Measurements from ENCODE around the gene SLC47A2. TPM values are rescaled to one million over a fixed set of nuclear protein-coding genes. Genes with fewer than 3 reads are reported as not detected.

The SLC47A2 gene
- total and polyA plus RNA-seq, 8 donors = not detected

GRCh38 chr17:19709841-19710240 lies 6.5 kb downstream of the SLC47A2 start:
- H3K4me3 ChIP-seq = no peak overlapping the region
- TF ChIP-seq CTCF (IDR thresholded peaks at IDR 0.05) = no peak
- H3K36me3 ChIP-seq = no peaks in the 10 kb centered on the region
- H3K27ac ChIP-seq = no peak overlapping the region
- intact Hi-C loops (cut with DNase I) = no loop called here
- H3K4me1 ChIP-seq = no peaks in the 10 kb centered on the region
- 85 to 86% methylated on average over 3 of the region's 3 CpGs for WGBS, 2 donors
- H3K27me3 ChIP-seq = no peaks in the 10 kb centered on the region
- no peak for FAIRE-seq
- no peaks in the 10 kb centered on the region for H3K9me3 ChIP-seq
- ATAC-seq = no peak
- DNase-seq = no peak

- no peak overlapping the region for H3K4me3 ChIP-seq
- intact Hi-C loops (cut with DNase I) = no loop called here
- FAIRE-seq = no peak
- no peaks in the 10 kb centered on the region for H3K27me3 ChIP-seq
- DNase-seq = no peak
- no peaks in the 10 kb centered on the region for H3K9me3 ChIP-seq
- no peak for TF ChIP-seq CTCF (IDR thresholded peaks at IDR 0.05)
- no peaks in the 10 kb centered on the region for H3K36me3 ChIP-seq
- no peak for ATAC-seq
- no peaks in the 10 kb centered on the region for H3K4me1 ChIP-seq
- WGBS, 2 donors = 82 to 86% methylated on average over 6 of the region's 6 CpGs
- H3K27ac ChIP-seq = no peak overlapping the region
Observed at GRCh38 chr17:19708431-19709175, 7.8 kb downstream of the SLC47A2 start.

GRCh38 chr17:19707728-19708221 lies 8.6 kb downstream of the SLC47A2 start:
- no peak for TF ChIP-seq CTCF (IDR thresholded peaks at IDR 0.05)
- intact Hi-C loops (cut with DNase I) = no loop called here
- FAIRE-seq (no peak), DNase-seq (peak in 1 of 6 donors; percentile 39), ATAC-seq (no peak)
- Histone ChIP-seq H3K36me3 (no peaks in the 10 kb centered on the region), H3K27me3 (no peaks in the 10 kb centered on the region), H3K4me1 (no peaks in the 10 kb centered on the region), H3K9me3 (no peaks in the 10 kb centered on the region), H3K27ac (no peak overlapping the region), H3K4me3 (no peak overlapping the region)
- WGBS, 2 donors = 70 to 82% methylated on average over 11 of the region's 11 CpGs

- no peak for FAIRE-seq
- WGBS, 2 donors = 76 to 79% methylated on average over 12 of the region's 12 CpGs
- intact Hi-C loops (cut with DNase I) = no loop called here
- Histone ChIP-seq H3K27ac (no peak overlapping the region), H3K4me3 (no peak overlapping the region), H3K9me3 (no peaks in the 10 kb centered on the region), H3K27me3 (no peaks in the 10 kb centered on the region), H3K4me1 (no peaks in the 10 kb centered on the region), H3K36me3 (no peaks in the 10 kb centered on the region)
- TF ChIP-seq CTCF (IDR thresholded peaks at IDR 0.05) = no peak
- peak in 1 of 6 donors; percentile 45 for DNase-seq
- ATAC-seq = no peak
Observed at GRCh38 chr17:19706791-19707727, 9.3 kb downstream of the SLC47A2 start.

Measured in pancreas (tissue), 10 donors.